NCI-H226 (cell line): ENCODE measurements around the gene KRTAP5-1.

ENCODE experiments used
- DNase-seq: peaks from one replicate; pipeline ENCODE4 v3.0.0-alpha.2; 2015

Gene KRTAP5-1

GRCh38 chr11:1542267-1542666 is 42.8 kb downstream of the KRTAP5-1 start:
- DNase-seq: no peak

- no peak for DNase-seq
Measured at GRCh38 chr11:1541474-1542204, 43.4 kb downstream of the KRTAP5-1 start.

DNA sequence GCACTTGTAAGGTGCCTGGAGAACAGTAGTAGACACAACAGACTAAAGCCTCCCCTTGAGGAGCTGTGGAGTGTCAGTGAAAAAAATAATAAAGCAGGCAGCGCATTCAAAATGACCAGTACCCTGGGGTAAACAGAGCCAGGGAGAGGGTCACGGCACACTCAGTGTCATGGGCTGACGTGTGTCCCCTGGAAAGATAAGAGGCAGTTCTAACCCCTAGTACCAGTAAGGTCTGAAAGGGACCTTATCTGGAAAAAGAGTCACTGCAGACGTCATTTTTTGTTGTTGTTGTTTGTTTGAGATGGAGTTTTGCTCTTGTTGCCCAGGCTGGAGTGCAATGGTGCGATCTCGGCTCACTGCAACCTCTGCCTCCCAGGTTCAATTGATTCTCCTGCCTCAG is 45.0 kb downstream of the KRTAP5-1 start:
- no peak for DNase-seq

- no peak for DNase-seq
Measured at GRCh38 chr11:1538153-1538552, 46.9 kb downstream of the KRTAP5-1 start.

DNA sequence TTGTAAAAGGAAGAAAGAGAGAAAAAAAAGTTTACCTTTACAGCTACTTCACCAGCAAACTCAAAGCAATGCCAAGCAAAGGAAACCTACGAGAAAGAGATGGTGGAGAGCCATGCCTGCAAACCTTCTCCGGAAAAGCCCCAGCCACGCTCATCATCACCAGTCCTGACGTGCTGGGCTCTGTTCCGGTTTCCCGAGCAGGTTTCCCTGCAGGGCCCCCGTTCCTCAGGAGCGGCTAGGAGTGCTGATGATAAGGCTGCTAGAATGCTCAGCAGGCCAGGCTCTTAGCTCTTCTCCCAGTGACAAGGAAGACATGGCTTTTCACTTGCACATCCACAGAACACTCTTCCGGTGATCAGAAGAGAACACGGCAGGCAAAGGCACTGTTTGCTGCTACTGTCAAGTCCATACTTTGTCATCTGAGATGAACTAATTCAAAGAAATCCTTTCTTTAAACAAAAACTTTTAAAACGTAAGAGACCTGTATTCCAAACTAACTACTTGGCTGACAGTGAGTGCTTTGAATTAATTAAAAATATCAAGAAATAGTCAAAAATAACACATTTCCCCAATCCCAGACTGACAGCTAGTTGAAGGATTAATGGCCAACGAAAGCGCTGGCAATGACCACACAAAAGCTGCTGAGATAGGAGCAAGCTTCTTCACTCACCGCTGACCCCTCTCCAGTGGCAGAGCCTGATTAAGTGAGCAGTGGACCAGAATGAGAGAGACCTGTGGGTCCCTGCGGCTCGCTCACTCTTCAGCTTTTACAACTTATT is 48.8 kb downstream of the KRTAP5-1 start:
- no peak for DNase-seq

DNA sequence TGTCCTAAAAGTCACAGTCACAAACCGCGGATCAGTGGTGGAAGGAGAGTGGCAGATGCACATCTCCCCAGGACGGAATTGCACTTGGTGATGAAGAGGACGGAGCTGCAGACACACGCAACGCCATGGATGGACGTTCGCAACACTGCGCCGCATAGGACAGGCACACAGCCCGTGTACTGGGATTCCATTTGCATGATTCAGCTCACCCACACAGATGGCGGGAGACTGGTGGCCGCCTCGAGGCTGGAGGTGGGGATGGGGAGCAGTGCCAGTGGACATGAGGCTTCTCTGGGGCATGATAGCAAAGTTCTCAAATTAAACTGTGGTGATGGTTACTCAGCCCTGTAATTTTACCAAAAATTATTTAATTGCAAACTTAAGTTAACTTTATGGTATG is 50.4 kb downstream of the KRTAP5-1 start:
- no peak for DNase-seq
